GM12864 (cell line): ENCODE results near the gene BBOF1.
A peak's percentile ranks its signal among the peaks of the same experiment; 100 is the strongest.

ENCODE experiments used
- DNase-seq: peaks from one replicate; pipeline ENCODE4 v3.0.0-alpha.2; 2011; ENCODE audit warnings: low read depth
- H3K4me3 ChIP-seq: 2 replicates; pipeline ENCODE4 v1.5.1; 2011; ENCODE audit warnings: mild to moderate bottlenecking, low read depth, low read length, control low read depth
- TF ChIP-seq, protein P1 (sequence below): IDR thresholded peaks from 2 replicates; pipeline ENCODE4 v1.5.1; 2011; ENCODE audit warnings: low read depth, mild to moderate bottlenecking, moderate library complexity, low read length, control low read depth, inconsistent platforms; ENCODE audit errors: missing control alignments

The BBOF1 gene

DNA sequence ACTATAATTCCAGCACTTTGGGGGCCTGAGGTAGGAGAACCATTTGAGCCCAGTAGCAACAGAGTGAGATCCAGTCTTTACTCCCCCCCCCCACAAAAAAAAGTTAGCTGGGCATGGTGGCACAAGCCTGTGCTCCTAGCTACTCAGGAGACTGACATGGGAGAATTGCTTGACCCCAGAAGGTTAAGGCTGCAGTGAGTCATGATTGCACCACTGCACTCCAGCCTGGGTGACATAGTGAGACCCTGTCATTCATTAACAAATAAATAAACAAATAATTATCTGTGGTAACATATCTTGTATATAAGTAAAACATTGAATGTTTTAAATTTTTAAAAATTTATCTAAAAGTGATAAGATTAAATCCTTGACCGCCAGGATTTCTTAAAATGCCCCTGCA is 4.8 kb upstream of the BBOF1 start:
- DNase-seq: no peak
- TF ChIP-seq, protein P1, sequence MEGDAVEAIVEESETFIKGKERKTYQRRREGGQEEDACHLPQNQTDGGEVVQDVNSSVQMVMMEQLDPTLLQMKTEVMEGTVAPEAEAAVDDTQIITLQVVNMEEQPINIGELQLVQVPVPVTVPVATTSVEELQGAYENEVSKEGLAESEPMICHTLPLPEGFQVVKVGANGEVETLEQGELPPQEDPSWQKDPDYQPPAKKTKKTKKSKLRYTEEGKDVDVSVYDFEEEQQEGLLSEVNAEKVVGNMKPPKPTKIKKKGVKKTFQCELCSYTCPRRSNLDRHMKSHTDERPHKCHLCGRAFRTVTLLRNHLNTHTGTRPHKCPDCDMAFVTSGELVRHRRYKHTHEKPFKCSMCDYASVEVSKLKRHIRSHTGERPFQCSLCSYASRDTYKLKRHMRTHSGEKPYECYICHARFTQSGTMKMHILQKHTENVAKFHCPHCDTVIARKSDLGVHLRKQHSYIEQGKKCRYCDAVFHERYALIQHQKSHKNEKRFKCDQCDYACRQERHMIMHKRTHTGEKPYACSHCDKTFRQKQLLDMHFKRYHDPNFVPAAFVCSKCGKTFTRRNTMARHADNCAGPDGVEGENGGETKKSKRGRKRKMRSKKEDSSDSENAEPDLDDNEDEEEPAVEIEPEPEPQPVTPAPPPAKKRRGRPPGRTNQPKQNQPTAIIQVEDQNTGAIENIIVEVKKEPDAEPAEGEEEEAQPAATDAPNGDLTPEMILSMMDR: no peak
- H3K4me3 ChIP-seq: no peak overlapping the region

DNA sequence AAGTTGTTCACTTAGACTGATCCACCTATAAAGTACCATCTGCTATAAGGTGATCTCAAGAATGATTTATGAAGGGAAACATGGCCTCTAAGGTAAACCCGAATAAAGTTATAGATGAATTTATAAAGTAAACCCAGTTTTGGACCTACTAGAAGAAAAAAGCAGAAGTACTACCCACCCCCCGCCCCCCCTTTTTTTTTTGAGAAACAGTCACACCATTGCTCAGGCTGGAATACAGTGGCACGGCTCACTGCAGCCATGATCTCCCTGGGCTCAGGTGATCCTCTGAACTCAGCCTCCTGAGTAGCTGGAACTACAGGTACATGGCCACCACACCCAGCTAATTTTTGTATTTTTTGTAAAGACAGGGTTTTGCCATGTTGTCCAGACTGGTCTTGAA is 4.0 kb upstream of the BBOF1 start:
- TF ChIP-seq, protein P1: no peak
- no peak overlapping the region for H3K4me3 ChIP-seq
- no peak for DNase-seq

DNA sequence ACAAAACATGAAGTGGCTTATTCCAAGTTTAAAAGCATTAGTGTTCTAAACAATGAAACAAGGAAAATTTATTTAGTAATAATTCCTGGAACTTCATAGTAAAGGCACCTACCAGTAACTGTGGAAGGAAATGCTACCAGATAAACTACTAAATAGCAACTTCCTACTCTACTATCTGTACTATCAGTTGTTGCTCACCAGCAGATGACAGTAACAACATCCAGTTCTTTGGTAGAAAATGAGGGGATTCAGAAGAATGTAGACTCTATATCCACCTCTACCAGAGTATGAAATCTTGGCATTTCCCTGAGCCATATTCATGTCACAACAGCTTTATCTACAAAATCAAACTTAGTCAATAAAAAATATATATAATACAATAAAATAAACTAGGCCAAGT is 3.2 kb upstream of the BBOF1 start:
- no peak for DNase-seq
- H3K4me3 ChIP-seq: no peak overlapping the region
- TF ChIP-seq, protein P1: no peak

DNA sequence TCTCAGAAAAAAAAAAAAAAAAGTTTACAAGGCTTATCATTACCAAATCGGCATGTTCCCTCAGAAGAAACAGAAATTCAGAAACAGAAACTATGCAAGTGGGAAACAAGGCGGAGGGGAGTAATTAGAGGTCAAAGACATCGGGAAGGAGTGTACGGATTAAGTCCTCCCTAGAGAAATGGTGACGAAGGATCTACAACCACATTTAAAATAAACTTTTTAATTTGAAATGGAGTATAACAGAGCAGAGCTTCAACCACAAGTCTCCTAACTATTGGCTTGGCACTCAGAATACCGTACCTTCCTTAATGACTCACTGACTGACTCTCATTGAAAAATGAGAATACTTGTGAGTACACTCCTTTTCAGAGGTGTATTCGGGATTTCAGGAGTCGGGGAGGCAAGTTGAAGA is 969 bp upstream of the BBOF1 start:
- peak overlapping the region; percentile 94 for H3K4me3 ChIP-seq
- DNase-seq: no peak
- TF ChIP-seq, protein P1: no peak

- TF ChIP-seq, protein P1: no peak
- DNase-seq: no peak
- H3K4me3 ChIP-seq: peak overlapping the region; percentile 94
These were observed 424 bp downstream of the BBOF1 start for GRCh38 chr14:74019408-74020137.

DNA sequence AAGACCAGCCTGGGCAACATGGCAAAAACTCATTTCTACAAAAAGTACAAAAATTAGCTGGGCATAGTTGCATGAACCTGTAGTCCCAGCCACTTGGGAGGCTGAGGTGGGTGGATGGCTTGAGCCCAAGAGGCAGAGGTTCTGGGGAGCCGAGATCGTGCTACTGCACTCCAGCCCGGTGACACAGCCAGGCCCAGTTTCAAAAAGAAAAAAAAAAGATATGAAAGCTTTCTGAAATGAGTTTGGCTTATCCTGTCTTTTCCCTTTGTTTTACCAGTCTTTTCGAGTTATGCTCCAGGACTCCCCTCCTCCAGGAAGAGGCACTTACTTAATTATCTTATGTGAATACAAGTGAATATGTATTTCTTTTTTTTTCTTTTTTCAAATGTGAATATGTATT is 3.2 kb downstream of the BBOF1 start:
- no peak overlapping the region for H3K4me3 ChIP-seq
- DNase-seq: no peak
- TF ChIP-seq, protein P1: no peak

GRCh38 chr14:74029136-74029535 is 10.0 kb downstream of the BBOF1 start:
- TF ChIP-seq, protein P1: no peak
- no peak overlapping the region for H3K4me3 ChIP-seq
- no peak for DNase-seq
